SU-DHL-6 (cell line): ENCODE results near the gene ARHGEF11.

ENCODE experiments used
- H2AFZ ChIP-seq: fragments of 200-600 bp; sonication (generic); 2 replicates; pipeline ENCODE4 v1.6.1; 2014; ENCODE audit warnings: low read depth, mild to moderate bottlenecking, moderate library complexity, mixed read lengths, antibody characterized with exemption, low read length; ENCODE audit not compliant: severe bottlenecking
- H3F3A ChIP-seq: fragments of 200-600 bp; shearing (Covaris generic); 2 replicates; pipeline ENCODE4 v1.6.0; 2016; ENCODE audit warnings: antibody characterized with exemption, mild to moderate bottlenecking; ENCODE audit not compliant: insufficient read depth
- H3K27ac ChIP-seq: fragments of 200-600 bp; sonication (generic); 2 replicates; pipeline ENCODE4 v1.5.1; 2016; ENCODE audit warnings: low read depth, mild to moderate bottlenecking, low read length, moderate library complexity, mixed read lengths
- H3K27me3 ChIP-seq: fragments of 200-600 bp; sonication (generic), shearing (Covaris generic); 2 replicates; pipeline ENCODE4 v1.6.0; 2014; ENCODE audit warnings: mild to moderate bottlenecking, low read length
- H3K36me3 ChIP-seq: fragments of 200-600 bp; sonication (generic); 2 replicates; pipeline ENCODE4 v1.6.1; 2014; ENCODE audit warnings: mild to moderate bottlenecking, low read length, mixed read lengths
- H3K4me2 ChIP-seq: fragments of 300-600, 200-600 bp; shearing (Covaris generic), sonication (generic); 2 replicates; pipeline ENCODE4 v1.6.0; 2014; ENCODE audit warnings: low read length, low read depth, mild to moderate bottlenecking; ENCODE audit not compliant: poor library complexity, severe bottlenecking
- H3K4me3 ChIP-seq: fragments of 200-600 bp; sonication (generic); 2 replicates; pipeline ENCODE4 v1.5.1; 2014; ENCODE audit warnings: antibody characterized with exemption, low read length, mild to moderate bottlenecking, mixed read lengths; ENCODE audit not compliant: insufficient read depth, poor library complexity, severe bottlenecking
- H3K79me2 ChIP-seq: fragments of 200-600 bp; sonication (generic); 2 replicates; pipeline ENCODE4 v1.6.1; 2014; ENCODE audit warnings: mild to moderate bottlenecking, low read length, moderate library complexity; ENCODE audit not compliant: insufficient read depth
- H3K9ac ChIP-seq: fragments of 200-600 bp; sonication (generic); 2 replicates; pipeline ENCODE4 v1.7.0; 2014; ENCODE audit warnings: mild to moderate bottlenecking, low read length
- H3K9me2 ChIP-seq: fragments of 200-600 bp; sonication (generic); replicated peaks from 2 replicates; pipeline ENCODE4 v1.6.1; 2014; ENCODE audit warnings: low read length; ENCODE audit not compliant: insufficient read depth
- H3K9me3 ChIP-seq: fragments of 200-600 bp; sonication (generic); 2 replicates; pipeline ENCODE4 v1.6.1; 2014; ENCODE audit warnings: low read length, mixed read lengths; ENCODE audit not compliant: insufficient read depth
- H4K20me1 ChIP-seq: fragments of 200-600 bp; sonication (generic); 2 replicates; pipeline ENCODE4 v1.6.1; 2014; ENCODE audit warnings: low read depth, mild to moderate bottlenecking, antibody characterized with exemption, low read length, moderate library complexity, mixed read lengths
- EZH2phosphoT487 ChIP-seq: fragments of 200-600 bp; sonication (generic), shearing (Covaris generic); conservative IDR thresholded peaks from 2 replicates; pipeline ENCODE4 v1.6.1; 2018; ENCODE audit warnings: mild to moderate bottlenecking, antibody characterized with exemption, low read length, moderate library complexity, mixed read lengths
- TF ChIP-seq, protein P1 (sequence below): fragments of 200-600 bp; sonication (generic); IDR thresholded peaks from one replicate; pipeline ENCODE4 v1.5.1; 2017; ENCODE audit warnings: antibody characterized with exemption, mild to moderate bottlenecking, low read length, moderate library complexity; ENCODE audit not compliant: insufficient read depth, poor library complexity, severe bottlenecking

The ARHGEF11 gene

DNA sequence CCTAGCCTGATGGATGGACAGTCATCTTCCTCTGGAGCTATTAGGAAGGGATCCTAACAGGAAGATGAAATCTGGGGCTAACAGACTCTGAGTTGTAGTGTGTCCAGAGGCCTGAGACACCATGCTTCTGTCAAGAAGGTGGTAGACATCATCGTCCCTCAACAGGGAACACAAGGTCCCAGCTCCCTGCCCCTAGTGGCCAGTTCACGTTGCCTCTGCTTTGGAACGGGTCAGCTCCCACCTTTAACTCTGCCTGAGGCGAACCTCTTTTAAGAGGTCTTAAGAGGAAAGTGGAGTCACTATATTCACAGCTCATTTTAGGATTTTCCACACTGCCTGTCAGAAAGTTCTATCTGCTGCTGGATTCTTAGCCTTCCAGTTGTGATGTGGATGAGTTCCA lies 96.8 kb downstream of the ARHGEF11 start:
- Histone ChIP-seq H3K27me3 (no peaks in the 10 kb centered on the region), H2AFZ (no peak overlapping the region), H3K9me2 (no peaks in the 10 kb centered on the region), H3K9ac (no peak overlapping the region), H3K4me3 (no peak overlapping the region), H3K9me3 (no peaks in the 10 kb centered on the region), H4K20me1 (no peaks in the 10 kb centered on the region), H3K79me2 (no peaks in the 10 kb centered on the region), H3F3A (no peaks in the 10 kb centered on the region), H3K27ac (no peak overlapping the region), H3K4me2 (no peak overlapping the region), H3K36me3 (no peaks in the 10 kb centered on the region)
- no peak for TF ChIP-seq EZH2phosphoT487
- TF ChIP-seq, protein P1, sequence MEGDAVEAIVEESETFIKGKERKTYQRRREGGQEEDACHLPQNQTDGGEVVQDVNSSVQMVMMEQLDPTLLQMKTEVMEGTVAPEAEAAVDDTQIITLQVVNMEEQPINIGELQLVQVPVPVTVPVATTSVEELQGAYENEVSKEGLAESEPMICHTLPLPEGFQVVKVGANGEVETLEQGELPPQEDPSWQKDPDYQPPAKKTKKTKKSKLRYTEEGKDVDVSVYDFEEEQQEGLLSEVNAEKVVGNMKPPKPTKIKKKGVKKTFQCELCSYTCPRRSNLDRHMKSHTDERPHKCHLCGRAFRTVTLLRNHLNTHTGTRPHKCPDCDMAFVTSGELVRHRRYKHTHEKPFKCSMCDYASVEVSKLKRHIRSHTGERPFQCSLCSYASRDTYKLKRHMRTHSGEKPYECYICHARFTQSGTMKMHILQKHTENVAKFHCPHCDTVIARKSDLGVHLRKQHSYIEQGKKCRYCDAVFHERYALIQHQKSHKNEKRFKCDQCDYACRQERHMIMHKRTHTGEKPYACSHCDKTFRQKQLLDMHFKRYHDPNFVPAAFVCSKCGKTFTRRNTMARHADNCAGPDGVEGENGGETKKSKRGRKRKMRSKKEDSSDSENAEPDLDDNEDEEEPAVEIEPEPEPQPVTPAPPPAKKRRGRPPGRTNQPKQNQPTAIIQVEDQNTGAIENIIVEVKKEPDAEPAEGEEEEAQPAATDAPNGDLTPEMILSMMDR = no peak

DNA sequence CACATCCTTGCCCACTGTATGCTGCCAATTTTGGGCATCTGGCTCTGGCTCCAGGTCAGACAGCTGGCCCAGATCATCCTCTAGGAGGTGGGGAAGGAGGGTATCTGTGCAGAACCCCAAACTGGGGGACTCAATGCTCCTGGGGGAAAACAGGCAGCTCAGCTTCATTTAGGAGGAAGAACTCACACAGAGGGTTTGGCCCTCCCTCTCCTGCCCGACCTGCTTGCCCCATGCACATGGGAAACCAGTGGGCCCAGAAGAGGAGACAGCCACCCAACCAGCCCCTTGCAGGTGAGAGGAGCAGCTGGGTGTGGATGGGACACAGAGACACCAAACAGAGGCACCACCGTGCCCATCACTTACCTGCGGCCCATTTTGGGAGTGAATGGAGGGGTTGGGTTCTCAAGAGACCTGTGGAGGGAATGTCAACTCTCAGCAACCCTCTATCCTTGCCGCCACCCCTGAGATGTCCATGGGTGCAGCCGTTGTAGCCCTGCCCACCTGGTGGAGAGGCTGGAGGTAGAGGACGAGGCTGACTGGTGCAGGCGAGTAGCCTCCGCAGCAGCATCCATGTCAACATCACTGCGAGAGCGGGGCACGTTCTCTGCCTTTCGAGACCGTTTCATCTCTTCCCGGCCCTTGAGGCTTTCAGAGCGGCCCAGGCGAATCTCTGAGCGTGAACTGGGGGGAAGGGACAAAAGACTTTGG lies 97.6 kb downstream of the ARHGEF11 start:
- no peak overlapping the region for H3K4me3 ChIP-seq
- H2AFZ ChIP-seq = no peak overlapping the region
- H3K9ac ChIP-seq = no peak overlapping the region
- H3K9me3 ChIP-seq = no peaks in the 10 kb centered on the region
- no peaks in the 10 kb centered on the region for H3K79me2 ChIP-seq
- no peak overlapping the region for H3K27ac ChIP-seq
- no peaks in the 10 kb centered on the region for H3K36me3 ChIP-seq
- TF ChIP-seq, protein P1 = no peak
- TF ChIP-seq EZH2phosphoT487 = no peak
- no peaks in the 10 kb centered on the region for H3K27me3 ChIP-seq
- no peak overlapping the region for H3K4me2 ChIP-seq
- H4K20me1 ChIP-seq = no peaks in the 10 kb centered on the region
- no peaks in the 10 kb centered on the region for H3F3A ChIP-seq
- H3K9me2 ChIP-seq = no peaks in the 10 kb centered on the region

DNA sequence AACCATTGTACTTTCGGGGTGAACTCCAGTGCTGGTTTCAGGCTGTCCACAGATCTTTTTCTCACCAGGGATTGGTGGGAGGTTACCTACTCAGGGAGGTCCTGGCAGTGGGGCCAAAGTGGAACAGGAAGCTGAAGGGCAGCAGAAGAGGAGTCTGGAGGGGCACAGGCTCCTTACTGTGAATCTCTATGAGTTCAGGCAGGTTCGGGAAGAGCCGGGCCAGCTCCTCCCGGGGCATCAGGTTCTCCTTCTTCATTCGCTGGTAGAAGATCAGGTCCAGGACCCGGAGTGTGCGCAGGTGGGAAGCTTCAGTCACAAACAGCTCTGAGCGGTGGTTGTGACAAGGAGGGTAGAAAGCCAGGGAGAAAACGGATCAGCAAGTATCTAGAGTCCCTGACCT lies 98.4 kb downstream of the ARHGEF11 start:
- no peaks in the 10 kb centered on the region for H3F3A ChIP-seq
- H3K79me2 ChIP-seq = no peaks in the 10 kb centered on the region
- H2AFZ ChIP-seq = no peak overlapping the region
- no peak overlapping the region for H3K9ac ChIP-seq
- no peaks in the 10 kb centered on the region for H3K27me3 ChIP-seq
- H3K9me3 ChIP-seq = no peaks in the 10 kb centered on the region
- H3K27ac ChIP-seq = no peak overlapping the region
- H3K9me2 ChIP-seq = no peaks in the 10 kb centered on the region
- TF ChIP-seq, protein P1 = no peak
- no peak for TF ChIP-seq EZH2phosphoT487
- no peak overlapping the region for H3K4me3 ChIP-seq
- H4K20me1 ChIP-seq = no peaks in the 10 kb centered on the region
- H3K36me3 ChIP-seq = no peaks in the 10 kb centered on the region
- no peak overlapping the region for H3K4me2 ChIP-seq
